HepG2 (cell line): Measurements from ENCODE around the gene PBX4. TPM values are rescaled to one million over a fixed set of nuclear protein-coding genes. Genes with fewer than 3 reads are reported as not detected.

Source experiments
- GFI1 ChIP-seq: sonication (generic); formaldehyde crosslinking; IDR thresholded peaks from 2 replicates; pipeline ENCODE4 v1.5.0; 2020; ENCODE audit warnings: missing genetic modification reagents, mild to moderate bottlenecking, borderline replicate concordance
- HMG20B ChIP-seq: conservative IDR thresholded peaks from 2 replicates; pipeline ENCODE4 v1.6.1; 2016; ENCODE audit warnings: missing genetic modification reagents, missing compliant biosample characterization
- KDM2A ChIP-seq: sonication (generic); formaldehyde crosslinking; IDR thresholded peaks from 2 replicates; pipeline ENCODE4 v1.4.0; 2020; ENCODE audit warnings: low read depth, missing genetic modification reagents, borderline replicate concordance
- KLF9 ChIP-seq: IDR thresholded peaks from 2 replicates; pipeline ENCODE4 v1.6.1; 2016; ENCODE audit warnings: low read depth
- KMT2A ChIP-seq: sonication (generic); formaldehyde crosslinking; IDR thresholded peaks from 2 replicates; pipeline ENCODE4 v1.4.0; 2020; ENCODE audit warnings: missing genetic modification reagents
- MAF1 ChIP-seq: sonication (generic); formaldehyde crosslinking; IDR thresholded peaks from 2 replicates; pipeline ENCODE4 v1.5.0; 2020; ENCODE audit warnings: missing genetic modification reagents, borderline replicate concordance
- MBD4 ChIP-seq: IDR thresholded peaks from 2 replicates; pipeline ENCODE4 v1.6.1; 2012; ENCODE audit warnings: low read length, inconsistent platforms, borderline replicate concordance
- NCOA2 ChIP-seq: sonication (generic); formaldehyde crosslinking; IDR thresholded peaks from 2 replicates; pipeline ENCODE4 v1.8.0; 2022; ENCODE audit warnings: inconsistent platforms
- NR3C1 ChIP-seq: sonication (generic); formaldehyde crosslinking; IDR thresholded peaks from 2 replicates; pipeline ENCODE4 v1.4.0; 2020; ENCODE audit warnings: missing genetic modification reagents
- SMAD3 ChIP-seq: sonication (generic); formaldehyde crosslinking; IDR thresholded peaks from 2 replicates; pipeline ENCODE4 v1.4.0; 2020; ENCODE audit warnings: missing genetic modification reagents
- TFDP2 ChIP-seq: sonication (generic); formaldehyde crosslinking; IDR thresholded peaks from 2 replicates; pipeline ENCODE4 v1.4.0; 2020; ENCODE audit warnings: missing genetic modification reagents
- ZNF205 ChIP-seq: IDR thresholded peaks from 2 replicates; pipeline ENCODE4 v1.6.1; 2018; ENCODE audit warnings: missing biosample characterization, missing genetic modification reagents
- ZNF24 ChIP-seq: fragments of 450-650 bp; IDR thresholded peaks from 2 replicates; pipeline ENCODE4 v1.6.1; 2017; ENCODE audit warnings: antibody characterized with exemption, mild to moderate bottlenecking
- ZNF34 ChIP-seq: sonication (generic); formaldehyde crosslinking; IDR thresholded peaks from 2 replicates; pipeline ENCODE4 v1.4.0; 2020; ENCODE audit warnings: mild to moderate bottlenecking, missing genetic modification reagents, borderline replicate concordance
- ZNF552 ChIP-seq: sonication (generic); formaldehyde crosslinking; IDR thresholded peaks from 2 replicates; pipeline ENCODE4 v1.9.0; 2022; ENCODE audit warnings: missing genetic modification reagents, mild to moderate bottlenecking, borderline replicate concordance
- ZNF782 ChIP-seq: sonication (generic); formaldehyde crosslinking; IDR thresholded peaks from 2 replicates; pipeline ENCODE4 v1.4.0; 2020; ENCODE audit warnings: missing genetic modification reagents, mild to moderate bottlenecking, borderline replicate concordance
- ZNF790 ChIP-seq: sonication (generic); formaldehyde crosslinking; IDR thresholded peaks from 2 replicates; pipeline ENCODE4 v1.8.0; 2022; ENCODE audit warnings: missing genetic modification reagents, mild to moderate bottlenecking, borderline replicate concordance
- ZSCAN25 ChIP-seq: sonication (generic); formaldehyde crosslinking; IDR thresholded peaks from 2 replicates; pipeline ENCODE4 v1.8.0; 2022; ENCODE audit warnings: mild to moderate bottlenecking, missing genetic modification reagents
- polyA plus RNA-seq, 8 experiments: library from polyadenylated mRNA; depleted of rRNA in 3 of 8; stranded (reverse) in 7 of 8; unstranded in 1 of 8; fragments of >200 nt; fragmentation: Illumina TruSeq in 4 of 8; extraction: Trizol in 4 of 8; gene quantifications; 2 replicates each; pipeline versions ENCODE4 v1.2.1 to v1.2.3, GENCODE V29; 2011 to 2016; ENCODE audit warnings: low read depth in 4 of 8, missing spikeins in 1 of 8, mixed read lengths in 1 of 8; ENCODE audit not compliant: insufficient read depth in 1 of 8
- total RNA-seq, 5 experiments: library from RNA; depleted of rRNA; stranded (reverse); fragments of >200 nt; fragmentation: Illumina TruSeq; extraction: Trizol; gene quantifications; 2 replicates each; pipeline ENCODE4 v1.2.3, GENCODE V29; 2016; ENCODE audit warnings: low read depth in 1 of 5
- TF ChIP-seq, protein P1 (sequence below): sonication (generic); formaldehyde crosslinking; conservative IDR thresholded peaks from 2 replicates; pipeline ENCODE4 v1.8.1; 2023; ENCODE audit warnings: missing genetic modification reagents

Gene PBX4
- total and polyA plus RNA-seq, 2 of the 13 experiments (the other 11 are each of a cell fraction or from before 2014, with no cell fraction given), result not detected

DNA sequence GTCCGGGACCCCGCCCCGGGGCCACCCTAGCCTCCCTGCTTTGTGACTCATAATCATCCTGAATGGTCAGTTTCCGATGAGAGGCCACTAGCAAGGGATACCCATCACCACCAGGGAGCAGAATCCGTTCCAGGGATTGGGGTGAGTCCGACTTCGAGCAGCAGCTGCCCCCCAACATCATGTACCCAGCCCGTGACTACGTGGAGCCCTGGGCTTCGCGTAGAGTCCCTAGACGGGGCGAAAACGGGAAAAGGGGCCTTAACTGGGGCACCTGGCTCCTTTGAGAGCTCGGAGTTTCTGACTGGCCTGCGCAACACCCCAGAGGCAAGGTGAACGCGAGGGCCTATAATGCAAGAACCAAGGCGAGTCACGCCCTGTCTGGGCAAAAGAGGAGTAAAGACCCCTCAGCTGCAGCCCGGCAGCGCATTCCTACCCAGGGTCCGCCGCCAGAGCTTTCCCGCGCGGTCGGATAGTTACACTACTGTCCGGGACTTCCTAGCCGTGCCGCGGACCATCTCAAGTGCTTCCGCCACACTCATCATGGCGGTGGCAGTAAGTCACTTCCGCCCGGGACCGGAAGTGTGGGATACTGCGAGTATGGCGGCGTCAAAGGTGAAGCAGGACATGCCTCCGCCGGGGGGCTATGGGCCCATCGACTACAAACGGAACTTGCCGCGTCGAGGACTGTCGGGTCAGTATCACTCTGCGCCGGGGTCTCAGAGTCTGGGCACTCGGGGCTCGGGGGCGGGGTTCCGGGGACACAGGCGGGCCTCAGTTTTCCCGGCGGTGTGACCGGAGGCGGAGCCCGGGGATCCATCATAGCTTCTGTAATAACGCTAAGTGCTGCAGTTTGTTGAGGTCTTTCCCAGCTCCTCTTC lies 102.6 kb downstream of the PBX4 start, which contains the start of gene NDUFA13 (continued):
- TF ChIP-seq GFI1 (CRISPR knock-in tag) (0 out of 2 replicates have a peak, but pooled peaks have one; percentile 54), ZNF790 (CRISPR knock-in tag) (no peak), NCOA2 (CRISPR knock-in tag) (peak; percentile 49), MAF1 (CRISPR knock-in tag) (0 out of 2 replicates have a peak, but pooled peaks have one; percentile 64), HMG20B (no peak), ZSCAN25 (CRISPR knock-in tag) (peak; percentile 32; the same call in 1 of the 2 replicates), ZNF34 (CRISPR knock-in tag) (0 out of 2 replicates have a peak, but pooled peaks have one; percentile 67), KLF9 (no peak), ZNF552 (no peak), NR3C1 (CRISPR knock-in tag) (no peak), SMAD3 (CRISPR knock-in tag) (peak; percentile 53; the same call in 1 of the 2 replicates), ZNF24 (no peak), MBD4 (no peak), KDM2A (peak; percentile 100), ZNF205 (CRISPR knock-in tag) (no peak), TFDP2 (CRISPR knock-in tag) (peak; percentile 80), KMT2A (CRISPR knock-in tag) (peak; percentile 73; the same call in 1 of the 2 replicates), ZNF782 (CRISPR knock-in tag) (peak; percentile 84; the same call in 1 of the 2 replicates)
- TF ChIP-seq, protein P1, sequence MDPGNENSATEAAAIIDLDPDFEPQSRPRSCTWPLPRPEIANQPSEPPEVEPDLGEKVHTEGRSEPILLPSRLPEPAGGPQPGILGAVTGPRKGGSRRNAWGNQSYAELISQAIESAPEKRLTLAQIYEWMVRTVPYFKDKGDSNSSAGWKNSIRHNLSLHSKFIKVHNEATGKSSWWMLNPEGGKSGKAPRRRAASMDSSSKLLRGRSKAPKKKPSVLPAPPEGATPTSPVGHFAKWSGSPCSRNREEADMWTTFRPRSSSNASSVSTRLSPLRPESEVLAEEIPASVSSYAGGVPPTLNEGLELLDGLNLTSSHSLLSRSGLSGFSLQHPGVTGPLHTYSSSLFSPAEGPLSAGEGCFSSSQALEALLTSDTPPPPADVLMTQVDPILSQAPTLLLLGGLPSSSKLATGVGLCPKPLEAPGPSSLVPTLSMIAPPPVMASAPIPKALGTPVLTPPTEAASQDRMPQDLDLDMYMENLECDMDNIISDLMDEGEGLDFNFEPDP (CRISPR knock-in tag), result no peak
